ENCODE data around the gene GPS1. TPM values are rescaled to one million over a fixed set of nuclear protein-coding genes. Genes with fewer than 3 reads are reported as not detected.

GPS1 gene
- total and polyA plus RNA-seq, 3 experiments from 2014 or later: 122 to 151 (median 125) TPM

- no peak for DNase-seq
- Mint-ChIP-seq H3K27ac (no peak overlapping the region), H3K9me3 (no peaks in the 10 kb centered on the region), H3K4me3 (peak overlapping the region in 1 of 7 donors; percentile 74), H3K36me3 (peaks cover 0 to 17% (median 2%) of the 10 kb centered on the region in 3 donors), H3K27me3 (no peaks in the 10 kb centered on the region), H3K4me1 (peaks cover 0 to 13% (median 10%) of the 10 kb centered on the region in 3 donors)
- Histone ChIP-seq H3K36me3 (ENCODE audit: insufficient read depth, low read length) (no peaks in the 10 kb centered on the region), H3K27me3 (ENCODE audit: insufficient read depth, low read length, poor library complexity, severe bottlenecking) (no peaks in the 10 kb centered on the region), H3K27ac (ENCODE audit: low read depth, low read length) (no peak overlapping the region), H3K4me3 (ENCODE audit: low read length) (no peak overlapping the region), H3K9me3 (ENCODE audit: low read length) (no peaks in the 10 kb centered on the region), H3K4me1 (ENCODE audit: insufficient read depth, low read length) (peaks cover 11% of the 10 kb centered on the region)
- POLR2A ChIA-PET: no interaction called here
- CTCF ChIA-PET: no interaction called here
These were observed 5.7 kb upstream of the GPS1 start for GRCh38 chr17:82045936-82046484.

- Histone ChIP-seq H3K36me3 (ENCODE audit: insufficient read depth, low read length) (no peaks in the 10 kb centered on the region), H3K4me3 (ENCODE audit: low read length) (no peak overlapping the region), H3K4me1 (ENCODE audit: insufficient read depth, low read length) (peaks cover 11% of the 10 kb centered on the region), H3K9me3 (ENCODE audit: low read length) (no peaks in the 10 kb centered on the region), H3K27ac (ENCODE audit: low read depth, low read length) (no peak overlapping the region), H3K27me3 (ENCODE audit: insufficient read depth, low read length, poor library complexity, severe bottlenecking) (no peaks in the 10 kb centered on the region)
- Mint-ChIP-seq H3K4me3 (peak overlapping the region in 1 of 7 donors; percentile 74), H3K4me1 (peaks cover 0 to 13% (median 10%) of the 10 kb centered on the region in 3 donors), H3K9me3 (no peaks in the 10 kb centered on the region), H3K27ac (peak overlapping the region in 1 of 8 donors; percentile 39), H3K36me3 (peaks cover 0 to 17% (median 2%) of the 10 kb centered on the region in 3 donors), H3K27me3 (no peaks in the 10 kb centered on the region)
- DNase-seq: no peak
- ChIA-PET CTCF (interaction anchor here (1.4 kb wide), 1 partner anchor 9 kb away, joined by 3 read pairs; the partner anchor contains the start of gene DCXR), POLR2A (no interaction called here)
These were observed 4.8 kb upstream of the GPS1 start for GRCh38 chr17:82046903-82047302.

- CTCF ChIA-PET: interaction anchor here (1.4 kb wide), 1 partner anchor 10 kb away, joined by 3 read pairs; the partner anchor contains the start of gene DCXR
- no peaks in the 10 kb centered on the region for H3K9me3 ChIP-seq (ENCODE audit: low read length)
- peak overlapping the region in 1 of 8 donors; percentile 43 for H3K27ac Mint-ChIP-seq
- H3K4me1 ChIP-seq (ENCODE audit: insufficient read depth, low read length): peaks cover 13% of the 10 kb centered on the region
- no peaks in the 10 kb centered on the region for H3K9me3 Mint-ChIP-seq
- peaks cover 0 to 13% (median 10%) of the 10 kb centered on the region in 3 donors for H3K4me1 Mint-ChIP-seq
- no peak overlapping the region for H3K4me3 ChIP-seq (ENCODE audit: low read length)
- no peaks in the 10 kb centered on the region for H3K36me3 ChIP-seq (ENCODE audit: insufficient read depth, low read length)
- H3K4me3 Mint-ChIP-seq: peak overlapping the region in 3 of 7 donors; percentile 45 to 74 (median 73)
- H3K27me3 Mint-ChIP-seq: no peaks in the 10 kb centered on the region
- H3K36me3 Mint-ChIP-seq: peaks cover 0 to 17% (median 2%) of the 10 kb centered on the region in 3 donors
- no peak for DNase-seq
- H3K27ac ChIP-seq (ENCODE audit: low read depth, low read length): no peak overlapping the region
- POLR2A ChIA-PET: no interaction called here
- H3K27me3 ChIP-seq (ENCODE audit: insufficient read depth, low read length, poor library complexity, severe bottlenecking): no peaks in the 10 kb centered on the region
These were observed 4.3 kb upstream of the GPS1 start for GRCh38 chr17:82047379-82047778.

- peaks cover 19% of the 10 kb centered on the region for H3K4me1 ChIP-seq (ENCODE audit: insufficient read depth, low read length)
- peak overlapping the region in 3 of 7 donors; percentile 25 to 74 (median 45) for H3K4me3 Mint-ChIP-seq
- ChIA-PET POLR2A (no interaction called here), CTCF (interaction anchor here (1.4 kb wide), 1 partner anchor 10 kb away, joined by 3 read pairs; the partner anchor contains the start of gene DCXR)
- no peaks in the 10 kb centered on the region for H3K27me3 Mint-ChIP-seq
- no peak overlapping the region for H3K27ac ChIP-seq (ENCODE audit: low read depth, low read length)
- no peak for DNase-seq
- no peaks in the 10 kb centered on the region for H3K9me3 ChIP-seq (ENCODE audit: low read length)
- H3K4me3 ChIP-seq (ENCODE audit: low read length): no peak overlapping the region
- H3K36me3 Mint-ChIP-seq: peaks cover 0 to 18% (median 2%) of the 10 kb centered on the region in 3 donors
- no peak overlapping the region for H3K27ac Mint-ChIP-seq
- H3K9me3 Mint-ChIP-seq: no peaks in the 10 kb centered on the region
- peaks cover 0 to 19% (median 13%) of the 10 kb centered on the region in 3 donors for H3K4me1 Mint-ChIP-seq
- H3K36me3 ChIP-seq (ENCODE audit: insufficient read depth, low read length): no peaks in the 10 kb centered on the region
- H3K27me3 ChIP-seq (ENCODE audit: insufficient read depth, low read length, poor library complexity, severe bottlenecking): no peaks in the 10 kb centered on the region
These were observed 3.7 kb upstream of the GPS1 start for GRCh38 chr17:82047914-82048570.

GRCh38 chr17:82048571-82048971, 3.1 kb upstream of the GPS1 start:
- Histone ChIP-seq H3K4me1 (ENCODE audit: insufficient read depth, low read length) (peaks cover 25% of the 10 kb centered on the region), H3K27me3 (ENCODE audit: insufficient read depth, low read length, poor library complexity, severe bottlenecking) (no peaks in the 10 kb centered on the region), H3K4me3 (ENCODE audit: low read length) (no peak overlapping the region), H3K27ac (ENCODE audit: low read depth, low read length) (no peak overlapping the region), H3K36me3 (ENCODE audit: insufficient read depth, low read length) (no peaks in the 10 kb centered on the region), H3K9me3 (ENCODE audit: low read length) (no peaks in the 10 kb centered on the region)
- Mint-ChIP-seq H3K27me3 (no peaks in the 10 kb centered on the region), H3K36me3 (peaks cover 0 to 18% (median 2%) of the 10 kb centered on the region in 3 donors), H3K27ac (peak overlapping the region in 1 of 8 donors; percentile 47), H3K4me3 (no peak overlapping the region), H3K4me1 (peaks cover 0 to 24% (median 17%) of the 10 kb centered on the region in 3 donors), H3K9me3 (no peaks in the 10 kb centered on the region)
- no peak for DNase-seq
- POLR2A ChIA-PET: no interaction called here
- CTCF ChIA-PET: interaction anchor here (3.6 kb wide), 1 partner anchor 10 kb away, joined by 23 read pairs; the partner anchor contains the start of gene DCXR

- Mint-ChIP-seq H3K9me3 (no peaks in the 10 kb centered on the region), H3K36me3 (peaks cover 0 to 20% (median 2%) of the 10 kb centered on the region in 3 donors), H3K27ac (no peak overlapping the region), H3K27me3 (no peaks in the 10 kb centered on the region), H3K4me3 (peak overlapping the region in 4 of 7 donors; percentile 23 to 44 (median 33)), H3K4me1 (peaks cover 0 to 26% (median 17%) of the 10 kb centered on the region in 3 donors)
- H3K4me3 ChIP-seq (ENCODE audit: low read length): no peak overlapping the region
- H3K9me3 ChIP-seq (ENCODE audit: low read length): no peaks in the 10 kb centered on the region
- ChIA-PET CTCF (interaction anchor here (3.6 kb wide), 1 partner anchor 11 kb away, joined by 23 read pairs; the partner anchor contains the start of gene DCXR), POLR2A (no interaction called here)
- no peaks in the 10 kb centered on the region for H3K27me3 ChIP-seq (ENCODE audit: insufficient read depth, low read length, poor library complexity, severe bottlenecking)
- no peaks in the 10 kb centered on the region for H3K36me3 ChIP-seq (ENCODE audit: insufficient read depth, low read length)
- H3K27ac ChIP-seq (ENCODE audit: low read depth, low read length): no peak overlapping the region
- H3K4me1 ChIP-seq (ENCODE audit: insufficient read depth, low read length): peaks cover 25% of the 10 kb centered on the region
- no peak for DNase-seq
These were observed 2.6 kb upstream of the GPS1 start for GRCh38 chr17:82049106-82049505.

GRCh38 chr17:82049521-82049971, 2.2 kb upstream of the GPS1 start:
- H3K27ac ChIP-seq (ENCODE audit: low read depth, low read length): no peak overlapping the region
- H3K9me3 ChIP-seq (ENCODE audit: low read length): no peaks in the 10 kb centered on the region
- H3K4me1 Mint-ChIP-seq: peaks cover 0 to 26% (median 17%) of the 10 kb centered on the region in 3 donors
- no peak overlapping the region for H3K4me3 ChIP-seq (ENCODE audit: low read length)
- H3K27me3 ChIP-seq (ENCODE audit: insufficient read depth, low read length, poor library complexity, severe bottlenecking): no peaks in the 10 kb centered on the region
- H3K27me3 Mint-ChIP-seq: no peaks in the 10 kb centered on the region
- no peak overlapping the region for H3K27ac Mint-ChIP-seq
- CTCF ChIA-PET: interaction anchor here (0.8 to 3.6 kb wide), 2 partner anchors 11 to 105 kb away, joined by 3 to 23 read pairs; partner anchors contain the start of gene DCXR
- H3K36me3 ChIP-seq (ENCODE audit: insufficient read depth, low read length): no peaks in the 10 kb centered on the region
- H3K4me3 Mint-ChIP-seq: peak overlapping the region in 2 of 7 donors; percentile 23 to 34
- H3K9me3 Mint-ChIP-seq: no peaks in the 10 kb centered on the region
- DNase-seq: no peak
- H3K4me1 ChIP-seq (ENCODE audit: insufficient read depth, low read length): peaks cover 25% of the 10 kb centered on the region
- POLR2A ChIA-PET: no interaction called here
- peaks cover 0 to 23% (median 2%) of the 10 kb centered on the region in 3 donors for H3K36me3 Mint-ChIP-seq

All from CD8-positive, alpha-beta memory T cell (primary cell).